SKM-1 treated with dmso at 0.1 percent for 144 hours (cell line): Measurements from ENCODE around the gene LYRM4.

Experiments
- DNase-seq: peaks from one replicate; lab custom pipeline; 2025; ENCODE audit not compliant: unreplicated experiment; lab: John Stamatoyannopoulos, UW

Gene LYRM4

DNA sequence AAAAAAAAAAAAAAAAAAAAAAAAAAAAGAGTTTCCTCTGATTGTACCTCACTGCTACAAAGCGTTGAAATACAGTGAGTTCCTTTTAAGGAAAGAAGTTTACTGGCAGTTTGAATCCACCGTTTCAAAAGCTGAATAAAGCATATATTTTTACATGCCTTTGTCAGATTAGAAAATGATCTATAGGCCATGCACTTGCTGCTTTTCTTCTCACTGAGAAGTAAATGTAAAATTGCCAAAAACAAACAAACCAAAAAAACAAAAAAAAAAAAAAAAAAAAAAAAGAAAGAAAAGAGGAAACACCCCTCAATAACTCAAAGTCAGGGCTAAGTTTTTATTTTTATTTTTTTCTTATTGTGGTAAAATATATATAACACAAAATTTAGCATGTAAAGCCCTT, 81.9 kb downstream of the LYRM4 start:
- DNase-seq, result no peak

DNA sequence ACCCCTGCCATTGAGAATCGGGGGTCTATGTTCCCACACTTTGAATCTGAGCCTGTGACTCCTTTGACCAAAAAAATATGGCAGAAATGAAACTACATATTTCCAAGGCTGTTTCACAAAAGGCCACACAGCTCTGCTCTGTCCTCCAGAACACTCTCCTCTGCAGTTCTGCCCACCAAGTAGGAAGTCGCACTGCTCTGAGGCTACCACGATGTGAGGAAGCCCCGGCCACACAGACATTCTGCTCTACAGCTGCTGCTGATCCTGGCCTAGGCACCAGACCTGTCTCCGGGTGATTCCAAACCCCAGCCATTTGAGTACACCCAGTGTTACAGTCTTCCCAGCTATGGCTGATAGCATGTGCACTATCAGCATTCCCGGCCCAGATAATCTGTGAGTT, 85.1 kb downstream of the LYRM4 start:
- DNase-seq, result no peak

DNA sequence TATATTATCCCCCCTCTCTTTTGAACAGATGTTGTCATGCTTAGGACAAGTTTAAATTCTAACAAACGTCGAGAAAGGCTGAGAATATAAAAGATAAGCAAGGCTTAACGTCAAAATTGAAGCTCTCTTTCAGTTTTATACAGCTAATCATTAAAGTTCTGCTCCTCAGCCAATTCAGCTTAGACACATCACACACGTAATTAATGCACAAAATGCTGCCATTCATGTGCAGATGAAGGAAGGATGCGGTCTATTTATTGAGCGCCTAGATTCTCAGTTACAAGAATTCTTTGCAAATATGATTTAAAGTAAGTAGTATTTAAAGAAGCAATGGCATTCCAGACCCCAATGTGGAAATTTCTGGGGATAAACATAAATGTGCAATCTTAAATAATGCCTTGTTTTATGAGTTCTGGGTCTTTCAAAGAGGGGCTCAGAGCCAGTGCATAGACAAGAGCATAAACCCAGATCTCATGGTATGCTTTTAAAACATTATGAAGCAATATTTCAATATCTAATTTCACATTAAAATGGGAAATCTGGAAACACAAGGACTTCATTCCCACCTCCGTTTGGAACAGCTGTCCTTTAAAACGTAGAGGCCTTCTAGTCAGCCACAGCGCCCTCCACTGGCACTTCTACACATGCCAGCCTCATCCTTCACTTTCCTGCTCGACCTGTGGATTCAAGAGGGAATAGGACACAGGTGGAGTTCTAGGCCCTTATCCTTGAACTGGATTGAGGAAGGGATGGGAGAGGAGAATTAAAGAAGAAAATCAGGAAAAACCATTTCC, 85.8 kb downstream of the LYRM4 start:
- DNase-seq, result no peak

DNA sequence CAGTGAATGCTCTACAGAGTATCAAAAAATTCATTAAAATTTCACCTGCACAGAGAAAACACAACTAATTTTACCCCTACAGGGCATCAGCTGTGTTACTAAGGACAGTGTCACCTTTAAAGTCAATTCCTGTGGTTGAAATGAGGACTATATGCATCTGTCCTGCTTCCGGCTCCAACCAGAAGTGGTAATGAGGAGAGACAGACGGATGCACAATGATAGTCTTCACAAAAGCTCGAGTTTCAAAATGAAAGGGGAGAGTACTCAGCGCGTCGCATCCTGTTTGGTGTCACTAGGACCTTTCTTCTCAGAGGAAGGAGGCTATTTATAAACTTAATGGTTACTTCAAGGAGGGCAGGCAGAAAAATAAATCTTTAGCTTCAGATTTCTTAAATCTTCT, 86.5 kb downstream of the LYRM4 start:
- no peak for DNase-seq

DNA sequence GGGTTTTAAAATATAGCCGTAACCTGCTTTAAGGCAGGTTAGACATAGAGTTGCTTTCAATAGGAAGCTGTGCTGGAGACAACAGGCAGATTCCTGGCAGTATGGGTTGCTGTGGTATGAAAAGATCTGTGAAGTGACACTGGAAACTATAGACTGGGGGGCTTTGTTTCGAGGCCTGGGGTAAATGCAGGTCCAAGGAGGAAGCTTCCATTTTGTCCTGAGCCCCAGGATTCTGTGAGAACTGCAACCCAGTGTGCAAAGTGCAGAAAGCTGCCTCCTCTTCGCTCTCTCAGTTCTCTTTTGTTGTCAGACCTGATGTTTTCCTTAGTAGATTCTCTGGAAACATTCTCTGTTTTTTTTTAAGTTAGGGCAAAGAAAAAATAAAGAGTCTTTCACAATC, 86.9 kb downstream of the LYRM4 start:
- no peak for DNase-seq

DNA sequence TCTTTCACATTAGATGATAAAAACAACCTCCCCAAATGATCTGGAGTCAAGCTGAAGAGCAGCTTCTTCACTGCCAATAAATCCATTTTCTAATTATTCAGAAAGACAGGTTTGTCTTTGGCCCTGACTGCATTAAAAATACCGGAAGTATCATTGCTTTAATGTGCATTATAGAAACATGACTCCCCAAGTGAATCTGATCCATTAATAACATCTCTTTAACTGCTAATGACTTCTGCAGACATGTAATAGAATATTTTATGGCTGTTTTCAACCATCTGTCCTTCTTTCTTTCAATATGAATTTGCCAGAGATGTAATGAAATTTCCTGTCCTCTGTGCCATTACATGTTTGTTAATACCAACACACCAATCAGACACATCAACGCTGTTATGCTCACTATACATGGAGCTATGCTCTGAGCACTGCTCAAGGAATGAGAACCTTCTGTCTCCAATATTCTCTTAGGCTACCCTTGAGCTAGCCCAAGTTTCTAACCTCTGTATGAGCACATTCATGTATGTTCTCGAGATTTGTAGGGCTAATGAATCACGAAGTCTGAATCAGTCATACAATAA, 87.8 kb downstream of the LYRM4 start:
- DNase-seq, result no peak

DNA sequence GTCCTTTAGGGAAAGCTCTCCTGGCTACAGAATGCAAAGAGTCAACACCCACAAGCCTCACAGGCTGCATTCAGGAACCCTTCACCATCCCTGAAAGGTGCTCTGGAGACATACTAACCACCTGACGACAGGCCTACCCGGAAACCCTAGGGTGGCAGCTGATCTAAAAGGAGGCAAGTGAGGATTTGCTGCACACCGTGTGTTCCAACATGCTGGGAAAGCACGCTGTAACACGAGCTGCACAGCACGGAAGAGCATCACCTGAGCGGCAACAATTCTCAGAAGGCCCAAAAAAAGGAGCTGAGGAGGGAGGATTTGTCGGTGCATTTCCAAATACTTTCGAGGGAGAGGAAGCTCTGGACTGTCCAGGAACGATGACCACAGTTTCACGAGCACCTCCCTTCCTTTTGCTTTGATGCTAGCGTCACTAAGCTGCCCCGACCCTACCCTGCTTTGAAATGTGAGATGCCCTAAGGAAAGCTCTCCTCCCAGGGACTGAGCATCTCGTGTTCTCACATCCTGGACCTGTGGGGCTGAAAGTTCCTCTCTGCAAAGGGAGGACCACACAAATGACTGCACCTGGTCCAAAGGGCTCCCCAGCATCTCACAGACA, 88.6 kb downstream of the LYRM4 start:
- DNase-seq, result no peak

DNA sequence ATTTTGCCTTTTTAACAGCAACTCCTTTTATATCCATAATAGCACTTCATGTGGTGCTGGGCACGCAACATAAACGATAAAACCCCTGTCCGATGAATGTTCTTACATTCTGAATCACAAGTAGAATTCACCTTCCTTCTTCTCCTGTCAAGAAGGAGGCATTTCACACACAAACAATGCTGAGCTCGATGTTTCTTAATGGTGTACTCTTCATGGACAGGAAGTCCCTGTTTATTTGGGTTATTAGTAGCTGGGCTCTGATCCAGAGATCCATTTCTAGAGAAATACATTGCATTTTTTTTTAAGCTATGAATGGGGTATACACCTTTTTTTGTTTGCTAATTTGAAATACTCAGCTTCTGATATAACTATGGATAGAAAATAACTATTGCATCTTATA, 93.2 kb downstream of the LYRM4 start:
- no peak for DNase-seq

DNA sequence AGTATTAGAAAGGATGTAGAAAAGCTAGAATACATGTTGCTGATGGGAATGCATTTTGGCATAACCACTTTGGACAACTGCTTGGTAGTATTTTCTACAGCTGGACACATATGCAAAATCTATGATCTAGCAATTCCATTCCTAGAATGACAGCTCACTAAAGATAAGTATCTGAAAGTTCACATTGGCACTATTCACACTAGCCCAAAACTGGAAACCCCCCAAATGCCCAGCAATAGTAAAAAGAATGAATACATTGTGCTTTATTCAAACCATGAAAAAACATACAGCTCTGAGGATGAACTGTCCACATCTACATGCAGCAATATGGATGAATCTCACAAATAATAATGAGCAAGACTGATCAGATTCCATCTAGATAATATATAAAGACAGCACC, 96.7 kb downstream of the LYRM4 start:
- no peak for DNase-seq

DNA sequence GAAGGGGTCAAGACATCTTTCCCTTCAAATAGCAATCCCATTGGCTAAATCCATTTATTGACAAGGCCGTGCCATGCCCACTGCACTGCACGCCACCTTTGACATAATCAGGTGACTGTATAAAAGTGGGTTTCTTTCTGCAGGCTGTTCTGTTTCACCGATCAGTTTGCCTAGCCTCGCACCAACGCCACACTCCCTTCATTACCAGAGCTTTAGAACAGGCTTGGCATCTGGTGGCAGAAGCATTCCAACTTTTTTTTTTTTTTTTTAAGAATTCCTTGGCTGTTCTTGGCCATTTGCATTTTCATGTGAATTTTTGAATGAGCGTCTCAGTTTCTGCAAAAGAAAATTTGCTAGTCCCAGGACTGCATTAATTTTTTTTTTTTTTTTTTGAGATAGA, 97.5 kb downstream of the LYRM4 start:
- no peak for DNase-seq

DNA sequence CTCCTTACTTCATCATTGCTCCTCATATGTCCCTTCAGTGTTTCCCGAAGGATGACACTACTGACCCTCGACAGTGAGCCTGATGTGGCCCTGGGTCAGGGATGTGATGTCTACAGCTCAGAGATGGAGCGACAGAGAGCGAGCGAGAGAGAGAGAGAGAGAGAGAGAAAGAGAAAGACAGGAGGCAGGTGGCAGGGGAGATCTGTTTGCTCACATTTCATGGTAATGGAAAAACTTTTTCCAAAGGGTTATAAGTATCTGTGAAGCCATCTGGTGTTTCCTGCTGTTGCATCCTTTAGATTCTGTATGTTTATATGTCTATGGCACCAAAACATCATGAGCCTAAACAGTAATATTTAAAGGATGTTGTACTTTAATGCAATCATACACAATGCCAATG, 98.4 kb downstream of the LYRM4 start:
- DNase-seq, result no peak

DNA sequence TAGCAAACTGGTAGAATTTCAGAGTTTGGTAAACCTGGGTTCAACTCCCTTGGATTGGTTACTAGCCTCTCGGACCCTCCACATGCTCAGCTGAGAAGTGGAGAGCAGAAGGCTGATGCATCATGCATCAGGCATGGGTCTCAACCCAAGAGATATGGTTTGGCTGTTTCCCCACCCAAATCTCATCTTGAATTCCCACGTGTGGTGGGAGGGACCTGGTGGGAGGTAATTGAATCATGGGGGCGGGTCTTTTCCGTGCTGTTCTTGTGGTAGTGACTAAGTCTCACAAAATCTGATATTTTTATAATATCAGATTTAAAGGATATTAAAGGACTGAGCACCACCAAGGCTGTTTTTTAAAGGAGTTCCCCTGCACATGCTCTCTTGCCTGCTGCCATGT, 100.5 kb downstream of the LYRM4 start:
- no peak for DNase-seq

DNA sequence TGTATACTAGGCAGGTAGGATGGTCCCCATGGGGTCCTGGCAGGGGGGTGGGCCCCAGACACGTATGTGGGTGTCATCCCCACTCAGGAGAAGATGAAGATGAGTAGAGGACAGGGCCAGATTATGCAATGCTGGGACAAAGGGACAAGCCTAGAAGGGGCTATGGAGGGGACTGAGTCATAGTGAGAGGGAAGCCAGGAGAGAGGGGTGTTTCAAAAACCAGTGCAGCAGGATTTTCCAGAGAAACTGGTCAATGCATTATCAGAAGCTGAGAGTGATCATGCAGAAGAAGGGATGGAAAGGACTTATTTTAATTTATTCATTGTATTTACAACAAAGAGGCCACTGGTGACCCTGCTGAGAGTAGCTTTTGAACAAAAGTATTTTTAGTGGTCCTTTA, 101.6 kb downstream of the LYRM4 start:
- DNase-seq, result no peak

DNA sequence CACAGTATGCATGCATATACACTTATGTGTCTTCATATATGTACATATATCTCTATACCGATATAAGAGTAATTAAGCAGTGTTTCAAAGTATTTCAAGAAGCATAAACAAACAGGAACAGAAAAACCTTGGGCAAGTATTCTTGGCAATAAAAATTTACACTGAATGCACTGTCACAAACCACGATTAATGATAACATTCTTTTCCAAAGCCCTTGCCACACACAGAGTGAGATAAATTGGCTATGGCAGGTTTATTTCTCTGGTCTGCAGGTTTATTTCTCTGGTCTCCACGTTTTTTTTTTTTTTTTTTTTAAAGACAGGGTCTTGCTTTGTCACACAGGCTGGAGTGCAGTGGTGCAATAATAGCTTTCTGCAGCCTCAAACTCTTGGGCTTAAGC, 102.6 kb downstream of the LYRM4 start:
- no peak for DNase-seq

DNA sequence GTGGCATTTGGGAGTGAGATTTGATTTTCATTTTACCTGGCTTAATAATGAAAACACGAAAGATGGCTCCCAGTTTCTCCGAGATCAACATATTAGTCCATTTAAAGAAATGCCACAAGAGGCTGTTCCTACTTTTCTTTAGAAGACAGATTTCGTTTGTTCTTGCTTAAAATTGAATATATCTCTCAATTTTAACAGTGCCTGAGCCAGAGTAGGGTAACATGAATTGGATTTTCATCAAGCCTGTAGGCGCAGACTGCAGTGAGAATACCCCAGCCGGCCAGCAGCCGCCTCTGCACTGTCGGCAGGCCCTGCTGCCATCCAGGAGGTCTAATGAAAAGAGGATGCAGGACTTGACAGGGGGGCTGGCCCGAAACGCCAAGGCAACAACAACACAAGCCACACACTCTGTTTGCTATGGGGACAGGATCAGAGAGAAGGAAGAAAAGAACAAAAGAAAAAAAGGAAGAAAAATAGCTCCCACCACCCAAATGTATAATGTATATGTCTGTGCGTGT, 103.1 kb downstream of the LYRM4 start:
- DNase-seq, result no peak

DNA sequence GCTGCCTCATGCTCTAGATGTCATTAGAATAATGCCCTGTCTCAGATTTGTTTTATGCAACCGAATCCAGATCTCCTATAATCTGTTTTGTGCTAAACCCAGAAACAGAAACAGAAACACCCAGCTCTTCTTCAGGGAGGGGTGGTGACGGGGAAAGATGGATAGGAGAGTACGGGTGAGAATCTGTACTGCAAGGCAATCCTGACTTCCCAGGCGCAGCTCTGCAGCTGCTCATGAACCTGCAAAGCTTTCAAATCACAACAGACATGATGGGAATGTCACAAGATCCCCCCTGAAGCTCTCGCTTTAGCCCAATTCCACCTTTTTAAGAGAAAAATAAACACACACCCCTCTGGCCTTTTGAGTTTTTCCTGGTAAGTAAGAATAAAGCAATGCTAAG, 104.1 kb downstream of the LYRM4 start:
- no peak for DNase-seq

DNA sequence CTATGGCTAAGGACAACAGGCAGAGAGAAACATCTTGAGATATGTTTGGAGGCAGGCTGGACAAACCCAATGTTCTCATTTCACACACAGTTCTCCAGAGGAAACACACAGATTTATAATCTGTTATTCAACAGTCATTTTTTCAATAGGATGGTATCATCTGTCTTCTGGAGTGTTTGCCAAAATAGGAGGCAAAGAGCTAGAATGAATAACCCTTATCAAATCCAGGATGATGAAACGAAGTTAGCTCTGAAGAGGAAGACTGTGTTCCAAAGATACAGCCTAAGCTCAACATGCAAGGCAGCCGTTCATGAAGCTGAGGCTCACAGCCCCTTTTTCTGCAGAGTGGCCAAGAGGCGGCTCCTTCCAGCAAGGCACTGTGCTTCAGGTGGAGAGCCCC, 104.8 kb downstream of the LYRM4 start:
- DNase-seq, result no peak

DNA sequence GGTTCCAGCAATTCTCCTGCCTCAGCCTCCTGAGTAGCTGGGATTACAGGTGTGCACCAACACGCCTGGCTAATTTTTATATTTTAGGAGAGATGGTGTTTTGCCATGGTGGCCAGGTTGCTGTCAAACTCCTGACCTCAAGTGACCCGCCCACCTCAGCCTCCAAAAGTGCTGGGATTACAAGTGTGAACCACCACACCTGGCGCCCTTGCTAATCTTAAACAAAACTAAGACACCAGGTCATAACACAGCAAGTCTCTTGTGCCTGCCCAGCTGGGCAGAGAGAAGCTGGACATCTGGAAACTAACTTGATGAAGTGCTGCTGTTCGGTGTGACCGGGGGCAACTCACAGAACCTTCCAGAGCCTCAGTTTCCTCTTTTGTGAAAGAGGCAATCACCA, 107.6 kb downstream of the LYRM4 start:
- no peak for DNase-seq

DNA sequence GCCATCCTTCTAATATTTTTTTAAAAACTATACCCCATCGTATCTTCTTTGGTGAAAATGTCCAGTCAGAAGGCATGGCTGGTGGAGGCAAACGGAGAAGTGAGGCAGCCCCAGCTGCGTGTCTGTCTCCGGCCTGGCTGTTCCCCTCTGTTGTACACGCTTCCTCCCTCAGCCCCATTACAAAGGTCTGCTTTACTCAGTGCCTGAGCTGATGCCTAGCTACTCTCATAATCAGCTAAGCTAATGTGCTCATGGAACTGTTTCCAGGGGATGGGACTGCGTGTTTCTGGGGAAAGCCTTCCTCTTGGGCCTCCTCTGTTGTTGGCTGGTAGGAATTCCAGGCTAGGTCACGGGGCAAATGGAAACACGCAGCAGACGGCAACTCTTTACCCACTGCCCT, 108.3 kb downstream of the LYRM4 start:
- DNase-seq, result no peak

DNA sequence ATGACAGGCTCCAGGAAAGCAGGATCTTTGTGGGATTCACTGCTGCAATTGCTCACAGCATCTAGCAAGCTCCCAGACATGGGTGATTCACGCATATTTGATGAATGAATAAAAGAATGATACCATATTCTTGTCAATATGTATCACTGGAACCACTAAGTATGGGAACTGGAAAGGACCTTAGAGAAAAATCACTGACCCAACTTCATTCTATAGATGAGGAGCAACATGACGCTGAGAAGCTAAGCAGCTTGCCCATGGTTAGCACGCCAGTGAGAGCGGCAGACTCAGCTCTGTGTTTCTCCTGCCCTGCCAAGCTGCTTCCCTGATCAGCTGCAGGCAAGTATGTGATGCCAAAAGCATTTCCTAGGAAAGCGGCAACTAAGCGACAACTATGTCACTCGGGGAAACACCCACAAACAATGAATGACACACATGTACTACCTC, 108.8 kb downstream of the LYRM4 start:
- DNase-seq, result no peak

DNA sequence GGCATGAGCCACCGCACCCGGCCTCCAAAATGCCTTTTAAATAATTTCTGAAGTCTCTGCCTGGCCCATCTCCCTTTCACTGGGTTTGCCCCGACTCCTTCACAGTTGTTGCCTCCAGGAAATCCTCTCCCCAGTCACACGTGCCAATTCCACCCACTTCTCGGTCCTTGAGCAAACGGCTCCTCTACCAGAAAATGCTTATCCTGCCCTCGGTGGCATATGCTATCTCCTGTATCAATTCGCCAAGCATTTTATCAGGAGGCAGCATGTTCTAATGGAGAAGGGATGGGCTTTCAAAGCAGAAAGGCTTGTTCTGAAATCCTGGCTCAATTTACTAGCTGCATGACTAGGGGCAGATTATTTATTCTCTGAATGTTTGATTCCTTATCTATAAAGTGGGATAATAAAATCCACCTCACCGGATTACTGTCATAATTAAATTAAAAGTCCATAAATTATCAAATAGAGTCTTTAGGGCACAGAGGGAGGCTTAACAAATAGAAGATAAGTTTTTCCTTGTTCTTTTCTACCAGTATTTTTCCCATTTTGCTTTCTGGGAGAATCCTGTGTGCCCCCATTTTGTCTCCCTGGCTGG, 109.3 kb downstream of the LYRM4 start:
- DNase-seq, result no peak

DNA sequence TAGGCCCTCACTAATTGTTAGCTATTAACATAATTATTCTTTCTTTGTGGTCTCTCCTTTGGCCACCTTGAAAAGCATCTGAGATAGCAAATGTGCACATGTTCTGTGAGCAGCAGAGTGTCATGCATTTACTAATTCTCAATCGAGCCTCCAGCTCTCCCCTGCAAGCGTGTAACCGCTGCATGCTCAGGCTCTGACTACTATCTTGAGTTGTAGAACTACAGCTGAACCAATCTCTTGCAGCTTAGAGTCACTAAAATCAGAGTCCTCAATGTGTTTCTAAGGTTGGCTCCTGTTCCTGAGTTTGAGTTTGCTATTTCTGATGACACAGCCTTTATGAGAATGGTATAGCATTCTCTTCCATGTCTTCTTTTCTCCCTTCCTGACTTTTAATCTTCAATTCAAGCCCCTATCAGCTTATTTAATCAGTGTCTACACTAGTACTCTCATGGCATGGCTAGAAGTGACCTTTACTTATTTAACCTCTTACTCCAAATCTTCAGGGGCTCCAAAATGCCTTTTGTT, 110.1 kb downstream of the LYRM4 start:
- DNase-seq, result no peak
